Brain microvascular endothelial cell (primary cell): ENCODE results near the gene BBS2.

ENCODE experiments used
- DNase-seq: peaks from one replicate; pipeline ENCODE4 v3.0.0-alpha.2; 2020
- H3K27ac ChIP-seq: fragments of 250-450 bp; sonication (Bioruptor Pico); 2 replicates; pipeline ENCODE4 v1.5.1; 2020; ENCODE audit warnings: mild to moderate bottlenecking, moderate library complexity
- H3K27me3 ChIP-seq: fragments of 250-450 bp; sonication (Bioruptor Pico); replicated peaks from 2 replicates; pipeline ENCODE4 v1.5.1; 2020; ENCODE audit warnings: mild to moderate bottlenecking
- H3K36me3 ChIP-seq: fragments of 250-450 bp; sonication (Bioruptor Pico); replicated peaks from 2 replicates; pipeline ENCODE4 v1.5.1; 2020; ENCODE audit warnings: mild to moderate bottlenecking
- H3K4me3 ChIP-seq: 2 replicates; pipeline ENCODE4 v1.5.1; 2011; ENCODE audit warnings: low read depth, mild to moderate bottlenecking, control low read depth, low read length, moderate library complexity
- CTCF ChIP-seq: IDR thresholded peaks from 2 replicates; pipeline ENCODE4 v1.5.1; 2011; ENCODE audit warnings: low read depth, mild to moderate bottlenecking, moderate library complexity, low read length, control low read depth, inconsistent platforms; ENCODE audit errors: missing control alignments
- in situ Hi-C: cut with HindIII; loops from 2 replicates; pipeline ENCODE4 v1.10.0; 2017; ENCODE audit warnings: low sequenced_read_pairs, low pct_ligation_motif_present

Gene BBS2

GRCh38 chr16:56479469-56479868 is 40.4 kb downstream of the BBS2 start:
- peaks cover 46% of the 10 kb centered on the region for H3K36me3 ChIP-seq
- no peaks in the 10 kb centered on the region for H3K27me3 ChIP-seq
- in situ Hi-C loops, result no loop called here
- TF ChIP-seq CTCF, result no peak
- H3K4me3 ChIP-seq, result no peak overlapping the region
- DNase-seq, result no peak
- H3K27ac ChIP-seq, result no peak overlapping the region

GRCh38 chr16:56478281-56479049 is 41.4 kb downstream of the BBS2 start:
- H3K36me3 ChIP-seq, result peaks cover 52% of the 10 kb centered on the region
- H3K27me3 ChIP-seq, result no peaks in the 10 kb centered on the region
- H3K4me3 ChIP-seq, result no peak overlapping the region
- TF ChIP-seq CTCF, result no peak
- in situ Hi-C loops, result no loop called here
- no peak for DNase-seq
- no peak overlapping the region for H3K27ac ChIP-seq

- H3K27ac ChIP-seq, result peak overlapping the region; percentile 72
- H3K4me3 ChIP-seq, result no peak overlapping the region
- H3K36me3 ChIP-seq, result peaks cover 55% of the 10 kb centered on the region
- peak; percentile 91 for DNase-seq
- in situ Hi-C loops, result no loop called here
- H3K27me3 ChIP-seq, result no peaks in the 10 kb centered on the region
- TF ChIP-seq CTCF, result no peak
Observed at GRCh38 chr16:56477096-56477878, 42.5 kb downstream of the BBS2 start.

- in situ Hi-C loops, result no loop called here
- DNase-seq, result no peak
- peaks cover 74% of the 10 kb centered on the region for H3K36me3 ChIP-seq
- H3K27ac ChIP-seq, result no peak overlapping the region
- H3K4me3 ChIP-seq, result no peak overlapping the region
- TF ChIP-seq CTCF, result no peak
- no peaks in the 10 kb centered on the region for H3K27me3 ChIP-seq
Observed at GRCh38 chr16:56475201-56475600, 44.6 kb downstream of the BBS2 start.

GRCh38 chr16:56470666-56471065 is 49.2 kb downstream of the BBS2 start:
- Histone ChIP-seq H3K27ac (no peak overlapping the region), H3K36me3 (peaks cover 81% of the 10 kb centered on the region), H3K4me3 (no peak overlapping the region), H3K27me3 (no peaks in the 10 kb centered on the region)
- DNase-seq, result no peak
- in situ Hi-C loops, result no loop called here
- no peak for TF ChIP-seq CTCF
